GM23248 (cell line): ENCODE data around the gene KLB. TPM values are rescaled to one million over a fixed set of nuclear protein-coding genes. Genes with fewer than 3 reads are reported as not detected.
"Not testable (repeated sequence)": the region's sequence is repeated elsewhere in the genome, so short reads cannot be mapped to it uniquely, and the experiment has no call there.

Source experiments
- DNase-seq: peaks from one replicate; pipeline ENCODE4 v3.0.0-alpha.2; 2015
- H2AFZ ChIP-seq: fragments of 200-600 bp; sonication (generic); 2 replicates; pipeline ENCODE4 v1.6.1; 2016; ENCODE audit warnings: antibody characterized with exemption
- H3F3A ChIP-seq: fragments of 200-600 bp; sonication (generic); 2 replicates; pipeline ENCODE4 v1.6.1; 2016; ENCODE audit warnings: mild to moderate bottlenecking, antibody characterized with exemption, mixed run types; ENCODE audit not compliant: insufficient read depth
- H3K27ac ChIP-seq: fragments of 200-600 bp; sonication (generic); 2 replicates; pipeline ENCODE4 v1.5.1; 2016; ENCODE audit warnings: mild to moderate bottlenecking
- H3K27me3 ChIP-seq: fragments of 200-600 bp; sonication (generic); replicated peaks from 2 replicates; pipeline ENCODE4 v1.6.1; 2016; ENCODE audit warnings: mild to moderate bottlenecking; ENCODE audit not compliant: insufficient read depth
- H3K36me3 ChIP-seq: fragments of 200-600 bp; sonication (generic); 2 replicates; pipeline ENCODE4 v1.6.1; 2016; ENCODE audit warnings: low read depth, mild to moderate bottlenecking
- H3K4me1 ChIP-seq: fragments of 200-600 bp; sonication (generic); 2 replicates; pipeline ENCODE4 v1.6.1; 2016; ENCODE audit warnings: mild to moderate bottlenecking; ENCODE audit not compliant: insufficient read depth
- H3K4me2 ChIP-seq: fragments of 200-600 bp; sonication (generic); one replicate; pipeline ENCODE4 v1.6.1; 2016; ENCODE audit warnings: mild to moderate bottlenecking; ENCODE audit not compliant: unreplicated experiment
- H3K4me3 ChIP-seq: fragments of 200-600 bp; sonication (generic); 2 replicates; pipeline ENCODE4 v1.5.1; 2016; ENCODE audit warnings: mild to moderate bottlenecking
- H3K79me2 ChIP-seq: fragments of 200-600 bp; sonication (generic); 2 replicates; pipeline ENCODE4 v1.6.1; 2016; ENCODE audit warnings: mild to moderate bottlenecking; ENCODE audit not compliant: insufficient read depth
- H3K9ac ChIP-seq: fragments of 200-600 bp; sonication (generic); 2 replicates; pipeline ENCODE4 v1.6.1; 2016; ENCODE audit warnings: mild to moderate bottlenecking
- H3K9me2 ChIP-seq: fragments of 200-600 bp; sonication (generic); 2 replicates; pipeline ENCODE4 v1.6.1; 2016; ENCODE audit warnings: mixed run types, mild to moderate bottlenecking, moderate library complexity; ENCODE audit not compliant: insufficient read depth
- H3K9me3 ChIP-seq: fragments of 200-600 bp; sonication (generic); one replicate; pipeline ENCODE4 v1.6.1; 2017; ENCODE audit warnings: low read depth
- H4K20me1 ChIP-seq: fragments of 200-600 bp; sonication (generic); 2 replicates; pipeline ENCODE4 v1.6.0; 2016; ENCODE audit not compliant: insufficient read depth
- EZH2 ChIP-seq: fragments of 200-600 bp; sonication (generic); IDR thresholded peaks from 2 replicates; pipeline ENCODE4 v1.6.1; 2018; ENCODE audit warnings: antibody characterized with exemption, mild to moderate bottlenecking; ENCODE audit not compliant: insufficient read depth, poor library complexity, severe bottlenecking
- EZH2phosphoT487 ChIP-seq: fragments of 200-600 bp; sonication (generic); IDR thresholded peaks from 2 replicates; pipeline ENCODE4 v1.6.1; 2018; ENCODE audit warnings: antibody characterized with exemption, moderate library complexity, mild to moderate bottlenecking, low read depth; ENCODE audit not compliant: insufficient read depth
- WGBS, 2 experiments: methylation state at CpG; one replicate each; pipeline ENCODE4 v1.1.6; 2015 to 2017; ENCODE audit warnings: low lambda C conversion rate in 2 of 2, low coverage in 1 of 2; ENCODE audit errors: missing lambda C conversion rate in 2 of 2; 5-methylcytosine and 5-hydroxymethylcytosine counted together
- in situ Hi-C: fragments of 300-500 bp; cut with MboI; formaldehyde crosslinking; loops from 2 replicates; pipeline ENCODE4 v1.15.0; 2020
- polyA plus RNA-seq: library from polyadenylated mRNA; unstranded; fragments of >200 nt; fragmentation: Nextera tagmentation; extraction: Ambion mirVana; gene quantifications from 2 replicates; pipeline ENCODE4 v1.2.1, GENCODE V29; 2016
- total RNA-seq: library from RNA; depleted of rRNA; stranded (reverse); fragments of >200 nt; shearing (Covaris generic); gene quantifications from 2 replicates; pipeline ENCODE4 v1.2.3, GENCODE V29; 2014

KLB gene
- total and polyA plus RNA-seq, 2 experiments from 2014 or later: not detected

GRCh38 chr4:39453738-39454137 lies 47.0 kb downstream of the KLB start:
- TF ChIP-seq EZH2 (no peak), EZH2phosphoT487 (no peak)
- no peak for DNase-seq
- Histone ChIP-seq H3K9ac (no peak overlapping the region), H3F3A (peaks cover 92% of the 10 kb centered on the region), H3K27me3 (no peaks in the 10 kb centered on the region), H3K4me1 (peaks cover 18% of the 10 kb centered on the region), H3K27ac (no peak overlapping the region), H4K20me1 (peaks cover 22% of the 10 kb centered on the region), H3K36me3 (peaks cover 82% of the 10 kb centered on the region), H3K9me3 (no peaks in the 10 kb centered on the region), H3K9me2 (no peaks in the 10 kb centered on the region), H3K4me2 (no peak overlapping the region), H2AFZ (no peak overlapping the region), H3K79me2 (peaks cover 41% of the 10 kb centered on the region), H3K4me3 (no peak overlapping the region)
- WGBS, 2 experiments: 50 to 57% methylated on average over 2 of the region's 2 CpGs
- in situ Hi-C loops: no loop called here

DNA sequence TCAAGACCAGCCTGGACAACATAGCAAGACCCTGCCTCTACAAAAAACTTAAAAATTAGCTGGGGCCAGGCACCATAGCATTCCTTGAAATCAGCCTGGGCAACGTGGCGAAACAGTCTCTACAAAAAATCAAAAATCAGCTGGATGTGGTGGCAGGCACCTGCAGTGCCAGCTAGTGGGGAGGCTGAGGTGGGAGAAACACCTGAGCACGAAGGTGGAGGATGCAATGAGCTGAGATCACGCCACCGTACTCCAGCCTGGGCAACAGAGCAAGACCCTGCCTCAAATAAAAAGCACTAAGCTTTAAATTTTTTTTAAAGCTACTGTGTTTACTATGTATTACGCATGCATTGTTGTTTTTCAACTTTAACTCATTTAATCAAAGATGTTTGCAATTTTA lies 48.8 kb downstream of the KLB start:
- Histone ChIP-seq H4K20me1 (peaks cover 22% of the 10 kb centered on the region), H3K79me2 (peaks cover 43% of the 10 kb centered on the region), H3K9me3 (no peaks in the 10 kb centered on the region), H3K36me3 (peaks cover 76% of the 10 kb centered on the region), H3K4me3 (peak overlapping the region; percentile 92), H3K9ac (peak overlapping the region; percentile 98; the same call in 1 of the 2 replicates), H3K4me2 (peak overlapping the region; percentile 98), H3K4me1 (peaks cover 24% of the 10 kb centered on the region), H3K27me3 (no peaks in the 10 kb centered on the region), H2AFZ (no peak overlapping the region), H3F3A (peaks cover 86% of the 10 kb centered on the region), H3K27ac (no peak overlapping the region), H3K9me2 (no peaks in the 10 kb centered on the region)
- in situ Hi-C loops: no loop called here
- no peak for TF ChIP-seq EZH2
- no peak for TF ChIP-seq EZH2phosphoT487
- DNase-seq: no peak
- 78 to 87% methylated on average over 6 of the region's 6 CpGs for WGBS, 2 experiments

DNA sequence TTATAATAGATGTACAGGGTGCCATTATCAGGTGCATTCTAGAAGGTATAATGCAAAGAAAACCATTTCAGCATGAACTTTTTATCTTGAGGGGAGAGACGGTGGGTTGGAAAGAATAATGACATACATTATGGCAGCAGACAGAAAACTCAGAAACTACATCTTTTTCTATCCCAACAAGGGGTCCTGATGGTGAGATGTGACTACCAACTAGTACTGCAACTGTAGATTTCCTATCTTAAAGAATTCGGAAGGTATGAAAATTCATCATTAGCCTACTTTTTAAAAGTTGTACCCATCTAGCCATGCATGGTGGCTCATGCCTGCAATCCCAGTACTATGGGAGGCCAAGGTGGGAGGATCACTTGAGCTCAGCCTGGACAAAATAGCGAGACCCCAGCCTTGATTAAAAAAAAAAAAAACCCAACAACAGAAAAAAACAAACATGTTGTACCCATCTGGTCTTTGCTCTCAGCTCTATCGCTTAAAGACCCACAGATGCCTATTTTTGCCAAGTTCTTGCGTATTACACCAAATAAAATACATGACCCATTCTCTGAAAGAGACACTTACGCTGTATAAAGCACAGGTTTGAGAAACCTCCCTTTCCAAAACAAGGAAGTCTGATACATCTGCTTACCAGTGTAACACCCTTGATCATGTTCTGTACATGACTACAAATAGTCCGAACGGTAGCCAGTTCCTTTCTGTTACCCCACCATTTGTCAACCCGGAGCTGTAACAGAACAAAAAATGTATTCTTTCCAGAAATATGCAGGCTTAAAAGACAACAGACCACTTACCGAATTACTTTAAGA lies 50.4 kb downstream of the KLB start:
- H3K27ac ChIP-seq: peak overlapping the region; percentile 90
- peak overlapping the region; percentile 98 for H3K9ac ChIP-seq
- DNase-seq: no peak

DNA sequence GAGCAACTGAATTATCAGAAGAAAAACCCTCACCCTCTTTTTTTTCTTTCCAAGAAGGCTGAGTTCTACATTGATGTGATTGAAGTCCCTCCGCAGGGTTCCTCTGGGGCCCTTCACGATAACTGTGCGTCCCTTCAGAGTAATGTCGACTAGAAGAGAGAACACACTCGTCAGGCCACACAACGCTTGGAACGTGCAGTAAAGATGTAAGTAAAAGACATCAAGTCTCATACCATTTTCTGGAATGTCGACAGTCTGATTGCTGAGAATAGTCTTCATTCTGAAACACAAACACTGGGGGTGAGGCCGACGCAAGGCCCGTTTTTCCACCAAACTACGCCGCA lies 51.4 kb downstream of the KLB start:
- Histone ChIP-seq H3K27ac (peak overlapping the region; percentile 90), H4K20me1 (peaks cover 22% of the 10 kb centered on the region), H2AFZ (peak overlapping the region; percentile 59; the same call in 1 of the 2 replicates), H3K4me3 (peak overlapping the region; percentile 92), H3F3A (peaks cover 64% of the 10 kb centered on the region), H3K4me2 (peak overlapping the region; percentile 98), H3K36me3 (peaks cover 49% of the 10 kb centered on the region), H3K4me1 (peaks cover 24% of the 10 kb centered on the region), H3K9ac (peak overlapping the region; percentile 98), H3K79me2 (peaks cover 59% of the 10 kb centered on the region)
- 0 to 2% methylated on average over 13 of the region's 13 CpGs for WGBS, 2 experiments
- H3K9me3 ChIP-seq, in situ Hi-C loops, H3K9me2 ChIP-seq, H3K27me3 ChIP-seq, DNase-seq: not testable (repeated sequence)

More for the DNA sequence above, 50.4 kb downstream of the KLB start:
- 41 to 42% methylated on average over 10 of the region's 10 CpGs for WGBS, 2 experiments
- Histone ChIP-seq H3K9me2 (no peaks in the 10 kb centered on the region), H3K79me2 (peaks cover 53% of the 10 kb centered on the region), H3F3A (peaks cover 74% of the 10 kb centered on the region), H3K4me3 (peak overlapping the region; percentile 92), H4K20me1 (peaks cover 22% of the 10 kb centered on the region), H3K36me3 (peaks cover 59% of the 10 kb centered on the region), H3K4me1 (peaks cover 24% of the 10 kb centered on the region), H3K9me3 (no peaks in the 10 kb centered on the region), H3K27me3 (no peaks in the 10 kb centered on the region), H2AFZ (no peak overlapping the region), H3K4me2 (peak overlapping the region; percentile 98)
- in situ Hi-C loops: no loop called here
- TF ChIP-seq EZH2phosphoT487: no peak
- TF ChIP-seq EZH2: no peak
